Mesenchymal stem cell (in vitro differentiated cells and primary cell): ENCODE data around the gene ZDHHC7.

ENCODE experiments used
- DNase-seq: peaks from one replicate; pipeline ENCODE4 v3.0.0-alpha.2; 2013
- H2AFZ ChIP-seq: one replicate; pipeline ENCODE4 v1.6.1; 2013; ENCODE audit warnings: low read depth, mild to moderate bottlenecking, control low read depth, inconsistent platforms, low read length, moderate library complexity
- H2AK5ac ChIP-seq: 2 replicates; pipeline ENCODE4 v1.6.1; 2013; ENCODE audit warnings: low read length, moderate library complexity, mild to moderate bottlenecking, inconsistent platforms; ENCODE audit not compliant: severe bottlenecking
- H2BK120ac ChIP-seq: one replicate; pipeline ENCODE4 v1.6.1; 2013; ENCODE audit warnings: low read depth, mild to moderate bottlenecking, inconsistent platforms, low read length, moderate library complexity
- H2BK12ac ChIP-seq, 2 experiments: one replicate each; pipeline ENCODE4 v1.6.1; 2013; ENCODE audit warnings: inconsistent platforms in 2 of 2, low read length in 2 of 2, mild to moderate bottlenecking in 2 of 2, moderate library complexity in 2 of 2, control low read depth in 1 of 2
- H2BK15ac ChIP-seq: one replicate; pipeline ENCODE4 v1.6.1; 2013; ENCODE audit warnings: mild to moderate bottlenecking, low read depth, inconsistent platforms; ENCODE audit not compliant: poor library complexity, severe bottlenecking
- H2BK5ac ChIP-seq: 2 replicates; pipeline ENCODE4 v1.6.1; 2013; ENCODE audit warnings: low read depth, mild to moderate bottlenecking, low read length, control low read depth, inconsistent platforms; ENCODE audit not compliant: poor library complexity, severe bottlenecking
- H3K14ac ChIP-seq, 2 experiments: one replicate each; pipeline ENCODE4 v1.6.1; 2013; ENCODE audit warnings: inconsistent platforms in 2 of 2, low read length in 2 of 2, control low read depth in 1 of 2, mild to moderate bottlenecking in 1 of 2, moderate library complexity in 1 of 2
- H3K18ac ChIP-seq, 2 experiments: one replicate each; pipeline ENCODE4 v1.6.1; 2013; ENCODE audit warnings: inconsistent platforms in 2 of 2, low read length in 2 of 2, control low read depth in 1 of 2, low read depth in 1 of 2, mild to moderate bottlenecking in 1 of 2
- H3K23ac ChIP-seq, 2 experiments: one replicate each; pipeline ENCODE4 v1.6.1; 2013; ENCODE audit warnings: inconsistent platforms in 2 of 2, low read length in 2 of 2, mild to moderate bottlenecking in 2 of 2, moderate library complexity in 2 of 2, control low read depth in 1 of 2
- H3K27ac ChIP-seq: 2 replicates; pipeline ENCODE4 v1.5.1; 2013; ENCODE audit warnings: mild to moderate bottlenecking, moderate library complexity, low read length, control low read depth, inconsistent platforms; ENCODE audit not compliant: poor library complexity, severe bottlenecking
- H3K27me3 ChIP-seq, 2 experiments: 2 replicates each; pipeline versions ENCODE4 v1.6.1 to v1.7.0; 2013; ENCODE audit warnings: low read length in 2 of 2, mild to moderate bottlenecking in 2 of 2, moderate library complexity in 2 of 2, control low read depth in 1 of 2, inconsistent platforms in 1 of 2; ENCODE audit not compliant: control insufficient read depth in 1 of 2, insufficient read depth in 1 of 2
- H3K36me3 ChIP-seq, 2 experiments: 2 replicates each; pipeline versions ENCODE4 v1.6.1 to v1.7.0; 2013; ENCODE audit warnings: low read length in 2 of 2, control low read depth in 1 of 2, inconsistent platforms in 1 of 2, low read depth in 1 of 2, mild to moderate bottlenecking in 1 of 2; ENCODE audit not compliant: insufficient read depth in 2 of 2, control insufficient read depth in 1 of 2
- H3K4ac ChIP-seq, 2 experiments: one replicate each; pipeline ENCODE4 v1.6.1; 2013; ENCODE audit warnings: inconsistent platforms in 2 of 2, low read length in 2 of 2, mild to moderate bottlenecking in 2 of 2, moderate library complexity in 2 of 2, control low read depth in 1 of 2, low read depth in 1 of 2
- H3K4me1 ChIP-seq: 2 replicates; pipeline ENCODE4 v1.6.1; 2013; ENCODE audit warnings: low read depth, low read length, control low read depth; ENCODE audit not compliant: control insufficient read depth, insufficient read depth
- H3K4me2 ChIP-seq: 2 replicates; pipeline ENCODE4 v1.6.1; 2013; ENCODE audit warnings: low read length, mild to moderate bottlenecking, inconsistent platforms; ENCODE audit not compliant: poor library complexity, severe bottlenecking
- H3K4me3 ChIP-seq, 2 experiments: 2 replicates each; pipeline versions ENCODE4 v1.5.1 to v1.7.0; 2013; ENCODE audit warnings: low read length in 2 of 2, mild to moderate bottlenecking in 2 of 2, control low read depth in 1 of 2, low read depth in 1 of 2; ENCODE audit not compliant: insufficient read depth in 1 of 2
- H3K79me1 ChIP-seq: replicated peaks from 2 replicates; pipeline ENCODE4 v1.6.1; 2013; ENCODE audit warnings: mild to moderate bottlenecking, control low read depth, low read length, inconsistent platforms; ENCODE audit not compliant: poor library complexity, severe bottlenecking
- H3K9ac ChIP-seq: 2 replicates; pipeline ENCODE4 v1.7.0; 2013; ENCODE audit warnings: mild to moderate bottlenecking, low read length, moderate library complexity
- H3K9me3 ChIP-seq: 2 replicates; pipeline ENCODE4 v1.7.0; 2013; ENCODE audit warnings: mild to moderate bottlenecking, low read length; ENCODE audit not compliant: control insufficient read depth
- H4K8ac ChIP-seq: one replicate; pipeline ENCODE4 v1.6.1; 2013; ENCODE audit warnings: inconsistent platforms, mild to moderate bottlenecking, low read length, moderate library complexity
- H4K91ac ChIP-seq: one replicate; pipeline ENCODE4 v1.6.1; 2013; ENCODE audit warnings: mild to moderate bottlenecking, low read length, inconsistent platforms
- WGBS: methylation state at CpG from one replicate; pipeline ENCODE4 v1.1.7; 2013; ENCODE audit warnings: mixed read lengths; 5-methylcytosine and 5-hydroxymethylcytosine counted together

ZDHHC7 gene

DNA sequence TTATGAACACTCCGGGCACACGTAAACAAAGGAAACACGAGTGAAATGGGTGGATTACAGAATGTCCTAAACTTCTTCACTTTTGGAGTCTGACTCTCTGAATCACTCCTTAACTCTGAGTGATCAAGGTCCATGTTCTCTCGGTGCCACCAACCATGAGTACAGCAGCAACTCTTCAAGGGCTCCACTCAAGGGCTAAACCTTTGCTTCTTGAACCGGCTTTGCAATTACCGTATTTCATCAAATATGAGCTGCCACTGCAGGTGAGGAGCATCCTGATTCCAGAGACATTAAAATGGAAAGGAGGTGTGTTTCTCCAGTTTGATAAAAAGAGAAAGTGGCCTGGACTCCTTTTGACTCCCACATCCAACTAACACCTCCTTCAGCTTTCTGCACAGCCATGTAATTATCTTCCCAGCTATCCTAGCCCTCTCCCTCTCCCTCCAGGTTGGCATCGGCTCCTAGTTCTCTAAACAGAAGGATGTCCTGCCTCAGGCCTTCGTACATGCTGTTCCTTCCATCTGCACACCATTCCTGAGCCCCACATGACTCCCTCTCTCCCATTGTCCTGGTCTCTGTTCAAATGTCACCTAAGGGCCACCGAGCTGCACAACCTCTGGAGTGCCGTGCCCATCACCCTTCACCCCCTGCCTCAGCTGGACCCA, 61.4 kb downstream of the ZDHHC7 start:
- Histone ChIP-seq H3K23ac (no peak overlapping the region), H3K14ac (peak overlapping the region in 1 of 2 experiments; percentile 84), H3K4me3 (no peak overlapping the region), H2AK5ac (no peak overlapping the region), H2AFZ (no peak overlapping the region), H3K4me1 (peaks cover 10% of the 10 kb centered on the region), H2BK5ac (no peak overlapping the region), H3K4me2 (no peak overlapping the region), H3K79me1 (no peaks in the 10 kb centered on the region), H3K36me3 (no peaks in the 10 kb centered on the region), H3K9me3 (no peaks in the 10 kb centered on the region), H3K27me3 (peaks cover 0 to 12% of the 10 kb centered on the region in 2 experiments), H3K9ac (no peak overlapping the region), H4K8ac (no peak overlapping the region), H3K4ac (no peak overlapping the region), H2BK12ac (no peak overlapping the region), H3K27ac (no peak overlapping the region), H2BK15ac (no peak overlapping the region), H4K91ac (no peak overlapping the region), H2BK120ac (no peak overlapping the region), H3K18ac (no peak overlapping the region)
- no peak for DNase-seq
- WGBS = 77% methylated on average over 10 of the region's 10 CpGs

DNA sequence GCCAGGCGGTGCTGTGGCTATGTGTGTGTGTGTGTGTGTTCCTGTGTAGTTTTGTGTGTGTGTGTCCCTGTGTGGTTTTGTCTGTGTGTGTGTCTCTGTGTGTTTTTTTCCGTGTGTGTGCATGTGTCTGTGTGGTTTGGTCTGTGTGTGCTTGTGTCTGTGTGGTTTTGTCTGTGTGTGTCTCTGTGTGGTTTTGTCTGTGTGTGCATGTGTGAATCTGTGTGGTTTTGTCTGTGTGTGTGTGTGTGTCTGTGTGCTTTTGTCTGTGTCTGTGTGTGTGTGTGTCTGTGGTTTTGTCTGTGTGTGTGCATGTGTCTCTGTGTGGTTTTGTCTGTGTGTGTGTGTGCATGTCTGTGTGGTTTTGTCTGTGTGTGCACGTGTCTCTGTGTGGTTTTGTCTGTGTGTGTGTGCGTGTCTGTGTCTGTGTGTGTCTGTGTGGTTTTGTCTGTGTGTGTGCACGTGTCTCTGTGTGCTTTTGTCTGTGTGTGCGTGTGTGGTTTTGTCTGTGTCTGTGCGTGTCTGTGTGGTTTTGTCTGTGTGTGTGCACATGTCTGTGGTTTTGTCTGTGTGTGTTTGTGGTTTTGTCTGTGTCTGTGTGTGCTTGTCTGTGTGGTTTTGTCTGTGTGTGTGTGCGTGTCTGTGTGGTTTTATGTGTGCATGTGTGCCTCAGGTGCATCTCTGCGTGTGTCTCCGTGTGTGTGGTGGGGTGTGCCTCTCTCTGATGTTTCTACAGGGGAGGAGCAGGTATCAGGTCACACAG, 62.3 kb downstream of the ZDHHC7 start:
- no peak for DNase-seq
- WGBS = 76% methylated on average over 10 of the region's 10 CpGs
- Histone ChIP-seq H2BK120ac (no peak overlapping the region), H2BK5ac (no peak overlapping the region), H2AFZ (no peak overlapping the region), H3K27ac (no peak overlapping the region), H3K27me3 (peaks cover 0 to 9% of the 10 kb centered on the region in 2 experiments), H3K36me3 (no peaks in the 10 kb centered on the region), H3K4me1 (peaks cover 10% of the 10 kb centered on the region), H2AK5ac (no peak overlapping the region), H3K14ac (peak overlapping the region in 1 of 2 experiments; percentile 49), H3K4ac (no peak overlapping the region), H2BK12ac (peak overlapping the region in 1 of 2 experiments; percentile 42), H3K4me3 (no peak overlapping the region), H3K4me2 (no peak overlapping the region), H3K23ac (no peak overlapping the region), H2BK15ac (no peak overlapping the region), H4K91ac (peak overlapping the region; percentile 9), H3K9ac (no peak overlapping the region), H3K79me1 (no peaks in the 10 kb centered on the region), H4K8ac (no peak overlapping the region), H3K9me3 (no peaks in the 10 kb centered on the region), H3K18ac (peak overlapping the region in 1 of 2 experiments; percentile 51)

DNA sequence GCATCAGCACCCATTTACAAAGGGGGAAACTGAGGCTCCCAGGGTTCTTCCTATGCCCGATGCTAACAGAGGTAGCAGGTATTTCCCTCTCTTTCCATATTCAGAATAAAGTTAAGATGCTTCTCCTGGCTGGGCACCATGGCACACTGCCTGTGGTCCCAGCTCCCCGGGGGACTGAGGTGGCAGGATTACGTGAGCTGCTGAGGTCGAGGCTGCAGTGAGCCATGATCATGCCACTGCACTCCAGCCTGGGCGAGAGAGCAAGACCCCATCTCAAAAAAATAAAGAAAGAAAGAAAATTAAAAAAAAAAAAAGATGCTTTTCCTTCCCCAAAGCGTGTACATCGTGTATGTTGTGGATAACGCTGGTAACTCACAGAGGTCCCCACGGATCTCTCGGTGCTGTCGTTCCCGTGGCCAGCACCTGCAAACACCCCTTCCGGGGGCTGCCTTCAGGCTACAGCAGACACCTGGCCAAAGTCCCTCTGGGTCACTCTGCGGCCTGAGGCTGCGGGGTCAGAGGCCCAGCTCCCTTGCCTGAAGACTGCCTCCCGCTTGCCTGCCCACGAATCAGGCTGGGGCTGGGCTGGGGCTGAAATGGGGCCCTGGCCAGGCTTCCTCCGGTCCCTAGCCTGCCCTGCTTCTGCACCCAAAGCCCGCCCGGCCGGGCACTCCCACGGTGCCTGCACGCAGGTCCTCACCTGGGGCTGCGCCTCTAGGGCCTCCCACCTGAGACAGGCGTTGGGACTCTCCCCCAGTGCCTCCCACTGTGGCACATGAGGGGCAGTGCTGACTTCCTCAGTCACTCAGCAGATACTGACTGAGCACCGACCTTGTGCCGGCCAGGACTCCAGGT, 63.1 kb downstream of the ZDHHC7 start:
- no peak overlapping the region for H2BK15ac ChIP-seq
- H3K4ac ChIP-seq = no peak overlapping the region
- H3K36me3 ChIP-seq = no peaks in the 10 kb centered on the region
- no peaks in the 10 kb centered on the region for H3K9me3 ChIP-seq
- 87% methylated on average over 25 of the region's 27 CpGs for WGBS
- no peak for DNase-seq
- peak overlapping the region in 1 of 2 experiments; percentile 42 for H2BK12ac ChIP-seq
- no peak overlapping the region for H2BK120ac ChIP-seq
- H2AFZ ChIP-seq = no peak overlapping the region
- no peak overlapping the region for H3K9ac ChIP-seq
- H3K27me3 ChIP-seq = peaks cover 0 to 9% of the 10 kb centered on the region in 2 experiments
- no peak overlapping the region for H3K4me3 ChIP-seq
- H2BK5ac ChIP-seq = no peak overlapping the region
- H3K27ac ChIP-seq = no peak overlapping the region
- H3K18ac ChIP-seq = peak overlapping the region in 1 of 2 experiments; percentile 51
- no peak overlapping the region for H4K91ac ChIP-seq
- H3K4me2 ChIP-seq = no peak overlapping the region
- no peak overlapping the region for H4K8ac ChIP-seq
- peak overlapping the region in 1 of 2 experiments; percentile 49 for H3K14ac ChIP-seq
- H3K79me1 ChIP-seq = no peaks in the 10 kb centered on the region
- peaks cover 10% of the 10 kb centered on the region for H3K4me1 ChIP-seq
- no peak overlapping the region for H3K23ac ChIP-seq
- no peak overlapping the region for H2AK5ac ChIP-seq
